Tibial artery (tissue), 4 donors: Measurements from ENCODE around the gene SAMD8.

Experiments
- DNase-seq, 2 donors: peaks; one replicate each; pipeline ENCODE4 v3.0.0-alpha.2; 2019
- H3K27ac ChIP-seq, 2 donors: fragments of 200-600 bp; sonication (generic) in 1 of 2; 1 replicate in 1 of 2; 2 replicates in 1 of 2; pipeline ENCODE4 v1.5.1; 2018 to 2019; ENCODE audit warnings: mild to moderate bottlenecking in 1 of 2
- H3K27me3 ChIP-seq, 2 donors: fragments of 200-600 bp; sonication (generic) in 1 of 2; one replicate each; pipeline versions ENCODE4 v1.5.1 to v1.6.0; 2016 to 2019
- H3K36me3 ChIP-seq, 3 donors: fragments of 200-600 bp; sonication (generic) in 2 of 3; one replicate each; pipeline ENCODE4 v1.5.1; 2016 to 2019; ENCODE audit warnings: mild to moderate bottlenecking in 2 of 3
- H3K4me1 ChIP-seq, 4 donors: fragments of 200-600 bp; sonication (generic) in 2 of 4; 1 replicate in 3 of 4; 2 replicates in 1 of 4; pipeline ENCODE4 v1.5.1; 2016 to 2019
- H3K4me3 ChIP-seq, 2 donors: fragments of 200-600 bp; sonication (generic) in 1 of 2; 1 replicate in 1 of 2; 2 replicates in 1 of 2; pipeline ENCODE4 v1.5.1; 2018 to 2019; ENCODE audit warnings: mild to moderate bottlenecking in 2 of 2
- H3K9me3 ChIP-seq, 3 donors: fragments of 200-600 bp; sonication (generic) in 1 of 3; one replicate each; pipeline ENCODE4 v1.5.1; 2016 to 2019
- CTCF ChIP-seq, 2 experiments: fragments of 200-600 bp in 1 of 2; fragments of 450-650 bp in 1 of 2; IDR thresholded peaks; one replicate each; pipeline ENCODE4 v1.5.1; 2017 to 2019; ENCODE audit warnings: antibody characterized with exemption in 2 of 2, mild to moderate bottlenecking in 1 of 2, moderate library complexity in 1 of 2
- intact Hi-C: fragments of 100-400 bp; cut with DNase I; formaldehyde crosslinking; loops from one replicate; pipeline ENCODE4 v1.15.0; 2023; ENCODE audit warnings: low total_unique reads

The SAMD8 gene

DNA sequence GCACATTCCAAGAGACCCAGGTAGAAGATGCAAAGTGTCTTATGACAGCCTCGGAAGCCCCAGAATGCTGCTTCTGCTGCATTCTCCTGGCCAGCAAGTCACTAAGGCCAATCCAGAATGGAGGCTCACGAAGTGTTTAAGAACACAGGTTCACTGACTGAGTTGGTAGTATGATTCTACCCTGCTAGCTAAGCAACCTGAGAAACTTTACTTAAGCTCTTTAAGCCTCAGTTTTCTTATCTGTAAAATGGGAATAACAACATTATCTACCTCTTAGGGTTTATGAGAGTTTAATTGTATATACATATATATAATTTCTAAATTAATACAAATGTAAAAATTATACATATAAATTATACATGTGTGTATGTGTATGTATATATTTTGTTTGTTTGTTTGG is 22.8 kb upstream of the SAMD8 start:
- TF ChIP-seq CTCF (IDR thresholded peaks at IDR 0.05), result no peak
- intact Hi-C loops, result no loop called here
- Histone ChIP-seq H3K27ac (no peak overlapping the region), H3K4me1 (no peaks in the 10 kb centered on the region), H3K27me3 (no peaks in the 10 kb centered on the region), H3K4me3 (no peak overlapping the region), H3K36me3 (no peaks in the 10 kb centered on the region), H3K9me3 (no peaks in the 10 kb centered on the region)
- no peak for DNase-seq

DNA sequence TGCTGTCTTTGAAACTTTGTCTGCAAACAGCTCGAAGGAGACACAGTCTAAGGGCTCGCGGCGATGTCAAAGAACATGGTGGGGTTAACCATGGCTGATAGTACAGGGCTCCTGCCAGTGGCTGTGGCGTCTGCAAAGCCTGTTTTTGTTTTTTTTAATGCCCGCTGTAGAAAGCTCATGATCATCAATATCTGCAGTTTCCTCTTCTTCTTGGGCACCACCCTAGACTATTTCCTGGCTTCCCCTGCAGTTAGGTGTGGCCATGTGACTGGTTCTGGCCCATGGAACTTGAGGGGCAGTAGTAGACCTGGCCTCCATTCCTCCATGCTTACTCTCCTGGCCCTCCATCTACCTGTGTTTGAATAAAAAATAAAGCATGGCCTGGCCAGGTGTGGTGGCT is 21.8 kb upstream of the SAMD8 start:
- no peaks in the 10 kb centered on the region for H3K27me3 ChIP-seq
- no peak overlapping the region for H3K27ac ChIP-seq
- H3K4me1 ChIP-seq, result no peaks in the 10 kb centered on the region
- no peaks in the 10 kb centered on the region for H3K9me3 ChIP-seq
- H3K4me3 ChIP-seq, result no peak overlapping the region
- TF ChIP-seq CTCF (IDR thresholded peaks at IDR 0.05), result no peak
- intact Hi-C loops, result no loop called here
- H3K36me3 ChIP-seq, result no peaks in the 10 kb centered on the region
- no peak for DNase-seq

GRCh38 chr10:75091146-75091545 is 20.3 kb upstream of the SAMD8 start:
- Histone ChIP-seq H3K4me3 (no peak overlapping the region), H3K36me3 (no peaks in the 10 kb centered on the region), H3K27me3 (no peaks in the 10 kb centered on the region), H3K27ac (no peak overlapping the region), H3K4me1 (no peaks in the 10 kb centered on the region), H3K9me3 (no peaks in the 10 kb centered on the region)
- intact Hi-C loops, result no loop called here
- DNase-seq, result no peak
- TF ChIP-seq CTCF (IDR thresholded peaks at IDR 0.05), result no peak

- Histone ChIP-seq H3K9me3 (no peaks in the 10 kb centered on the region), H3K36me3 (no peaks in the 10 kb centered on the region), H3K4me3 (no peak overlapping the region), H3K4me1 (no peaks in the 10 kb centered on the region), H3K27ac (no peak overlapping the region), H3K27me3 (no peaks in the 10 kb centered on the region)
- intact Hi-C loops, result no loop called here
- no peak for DNase-seq
- TF ChIP-seq CTCF (IDR thresholded peaks at IDR 0.05), result no peak
These were observed 17.0 kb upstream of the SAMD8 start for GRCh38 chr10:75094465-75094864.

DNA sequence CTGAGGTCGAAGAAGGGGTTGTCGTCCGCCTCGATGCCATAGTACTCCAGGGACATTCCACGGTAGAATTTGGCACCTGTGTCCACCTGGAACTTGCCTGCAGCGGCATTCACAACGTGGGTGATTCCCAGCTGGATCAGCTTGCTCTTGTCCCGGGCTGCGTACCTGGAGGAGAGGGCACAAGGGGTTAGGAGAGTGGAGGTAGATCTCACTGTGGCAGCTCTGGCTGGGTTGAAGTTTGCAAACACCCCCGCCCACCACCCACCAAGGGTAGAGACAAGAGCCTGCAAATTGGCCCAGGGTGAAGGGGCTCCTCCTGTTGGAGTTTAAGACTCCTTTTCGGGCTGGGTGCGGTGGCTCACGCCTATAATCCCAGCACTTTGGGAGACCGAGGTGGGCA is 15.8 kb upstream of the SAMD8 start:
- peaks cover 0 to 7% (median 2%) of the 10 kb centered on the region in 4 donors for H3K4me1 ChIP-seq
- no peak overlapping the region for H3K27ac ChIP-seq
- H3K9me3 ChIP-seq, result no peaks in the 10 kb centered on the region
- H3K27me3 ChIP-seq, result peaks cover 0 to 4% of the 10 kb centered on the region in 2 donors
- H3K36me3 ChIP-seq, result no peaks in the 10 kb centered on the region
- intact Hi-C loops, result no loop called here
- TF ChIP-seq CTCF (IDR thresholded peaks at IDR 0.05), result no peak
- no peak overlapping the region for H3K4me3 ChIP-seq
- DNase-seq, result no peak

- Histone ChIP-seq H3K27ac (no peak overlapping the region), H3K4me3 (no peak overlapping the region), H3K4me1 (peaks cover 0 to 7% (median 2%) of the 10 kb centered on the region in 4 donors), H3K27me3 (peaks cover 0 to 4% of the 10 kb centered on the region in 2 donors), H3K36me3 (no peaks in the 10 kb centered on the region), H3K9me3 (no peaks in the 10 kb centered on the region)
- intact Hi-C loops, result no loop called here
- TF ChIP-seq CTCF (IDR thresholded peaks at IDR 0.05), result no peak
- DNase-seq, result no peak
These were observed 14.7 kb upstream of the SAMD8 start for GRCh38 chr10:75096749-75097148.
